HG02798 (cell line): ENCODE results near the gene PSMB3.
"Not testable (repeated sequence)": the region's sequence is repeated elsewhere in the genome, so short reads cannot be mapped to it uniquely, and the experiment has no call there.

Experiments used
- ATAC-seq: cut with Tn5 transposase; IDR thresholded peaks from one replicate; pipeline ENCODE4 v1.9.1; 2021; ENCODE audit warnings: mild to moderate bottlenecking; ENCODE audit not compliant: unreplicated experiment, poor library complexity

Gene PSMB3

GRCh38 chr17:38715216-38715943, 37.2 kb upstream of the PSMB3 start:
- no peak for ATAC-seq

GRCh38 chr17:38716368-38717005, 36.1 kb upstream of the PSMB3 start:
- ATAC-seq, result no peak

- ATAC-seq, result no peak
Measured at GRCh38 chr17:38717139-38717745, 35.3 kb upstream of the PSMB3 start.

GRCh38 chr17:38719289-38719942, 33.1 kb upstream of the PSMB3 start:
- ATAC-seq, result no peak

- no peak for ATAC-seq
Measured at GRCh38 chr17:38719943-38720641, 32.4 kb upstream of the PSMB3 start.

GRCh38 chr17:38720941-38721340, 31.6 kb upstream of the PSMB3 start:
- no peak for ATAC-seq

- no peak for ATAC-seq
Measured at GRCh38 chr17:38721802-38722201, 30.7 kb upstream of the PSMB3 start.

- ATAC-seq, result no peak
Measured at GRCh38 chr17:38724337-38724988, 28.1 kb upstream of the PSMB3 start.

GRCh38 chr17:38725066-38725465, 27.5 kb upstream of the PSMB3 start:
- ATAC-seq, result no peak

- ATAC-seq, result not testable (repeated sequence)
Measured at GRCh38 chr17:38726145-38726544, 26.4 kb upstream of the PSMB3 start.

- no peak for ATAC-seq
Measured at GRCh38 chr17:38727736-38728135, 24.8 kb upstream of the PSMB3 start.

GRCh38 chr17:38728290-38728831, 24.2 kb upstream of the PSMB3 start:
- ATAC-seq, result no peak

GRCh38 chr17:38729368-38729885, 23.1 kb upstream of the PSMB3 start:
- ATAC-seq, result no peak

- ATAC-seq, result peak; percentile 90
Measured at GRCh38 chr17:38729886-38730525, 22.5 kb upstream of the PSMB3 start, which contains the start of gene CISD3. Gene CISD3 (plus strand): TSS chr17:38730341. CDS start chr17:38730359, 18 bp downstream.

- no peak for ATAC-seq
Measured at GRCh38 chr17:38730526-38731379, 21.8 kb upstream of the PSMB3 start.

- no peak for ATAC-seq
Measured at GRCh38 chr17:38731526-38732294, 20.8 kb upstream of the PSMB3 start.
